Astrocyte (in vitro differentiated cells and primary cell): ENCODE measurements around the gene SORT1.

Source experiments
- CTCF ChIP-seq: IDR thresholded peaks from 2 replicates; pipeline ENCODE4 v1.5.1; 2011; ENCODE audit warnings: low read depth, mild to moderate bottlenecking, inconsistent platforms, low read length, moderate library complexity; ENCODE audit not compliant: insufficient read depth
- EZH2 ChIP-seq: IDR thresholded peaks from 2 replicates; pipeline ENCODE4 v1.6.1; 2012; ENCODE audit warnings: mild to moderate bottlenecking, low read length, inconsistent platforms; ENCODE audit not compliant: insufficient read depth

GRCh38 chr1:109357616-109358015 lies 40.1 kb downstream of the SORT1 start:
- TF ChIP-seq CTCF: no peak
- TF ChIP-seq EZH2: no peak
